Activated naive CD4-positive, alpha-beta T cell treated with anti-CD3 and anti-CD28 coated beads, Interleukin-2, amount 50 U/mL, for 16 hours (primary cell): Measurements from ENCODE around the gene LMBRD1.
"Not testable (repeated sequence)": the region's sequence is repeated elsewhere in the genome, so short reads cannot be mapped to it uniquely, and the experiment has no call there.

Source experiments
- DNase-seq: peaks from one replicate; pipeline ENCODE4 v3.0.0-alpha.2; 2020

LMBRD1 gene

DNA sequence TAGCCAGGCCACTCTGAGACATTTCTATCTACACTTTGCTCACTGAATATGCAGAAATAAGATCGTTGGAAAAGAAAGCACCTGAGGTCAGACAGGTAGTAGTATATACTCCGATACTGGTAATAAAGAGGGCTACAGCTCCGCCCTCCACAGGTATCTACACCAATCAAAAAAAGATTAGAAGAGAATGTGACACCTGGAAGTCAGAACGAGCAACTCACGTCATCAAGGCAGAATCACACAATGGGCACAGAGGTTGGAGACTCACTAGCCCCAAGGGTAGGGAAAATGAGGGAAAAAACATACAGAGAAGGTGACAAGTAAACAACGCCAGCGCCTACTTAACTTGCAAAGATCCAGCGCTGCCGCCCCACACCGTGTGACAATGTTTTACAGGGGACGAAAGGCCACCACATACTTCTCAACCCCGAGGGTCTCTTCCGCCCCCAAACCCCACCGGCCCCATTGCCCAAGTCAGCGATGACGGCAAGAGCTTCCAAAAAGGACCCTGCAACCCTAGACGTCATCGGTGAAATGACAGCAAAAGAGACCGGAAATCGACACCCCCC lies 653 bp downstream of the LMBRD1 start:
- DNase-seq = peak; percentile 30

DNA sequence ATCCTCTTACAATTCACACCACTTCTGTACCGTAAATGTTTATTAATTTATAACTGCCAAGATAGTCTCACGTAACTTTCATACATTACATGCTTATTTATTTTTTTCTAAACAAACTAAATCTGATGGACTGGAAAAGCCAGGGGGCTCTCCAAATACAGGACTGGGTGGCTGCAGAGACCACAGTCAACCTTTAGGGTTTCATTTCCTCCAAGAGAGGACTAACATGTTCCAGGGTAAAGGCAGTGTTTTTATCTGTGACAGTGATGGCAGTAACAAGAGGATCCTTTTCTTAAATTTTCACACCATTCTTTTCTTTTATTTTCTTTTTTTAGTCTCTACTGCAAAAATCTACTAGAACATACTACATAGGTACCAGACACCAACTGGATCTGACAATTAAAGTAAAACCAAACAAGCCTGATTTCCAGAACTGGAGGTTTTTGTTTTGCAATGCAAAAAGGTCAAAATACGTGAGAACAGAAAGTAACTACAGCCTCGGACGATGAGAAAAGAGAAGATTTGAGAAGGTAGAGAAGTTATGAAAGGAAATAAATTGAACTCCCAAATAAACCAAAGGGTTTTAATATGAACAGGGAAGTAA lies 1.2 kb downstream of the LMBRD1 start:
- DNase-seq = no peak

DNA sequence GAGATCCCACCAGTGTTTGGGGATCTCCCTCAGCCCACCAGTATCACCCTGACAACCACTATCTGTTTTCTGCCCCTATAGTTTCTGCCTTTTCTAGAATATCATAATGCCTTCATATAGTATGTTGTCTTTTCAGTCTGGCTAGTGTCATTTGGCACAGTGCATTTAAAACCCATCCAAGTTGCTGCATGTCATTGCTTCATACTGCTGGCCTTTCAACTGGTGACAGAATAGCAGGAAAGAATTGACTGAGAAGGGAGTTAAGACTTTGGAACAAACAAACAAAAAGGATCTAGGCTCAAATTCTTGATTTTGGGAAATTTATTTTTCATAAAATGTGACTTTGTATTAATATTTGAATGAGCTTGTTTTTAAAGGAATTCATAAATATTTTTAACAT lies 4.5 kb downstream of the LMBRD1 start:
- no peak for DNase-seq

- DNase-seq = no peak
These were observed 5.7 kb downstream of the LMBRD1 start for GRCh38 chr6:69791065-69791471.

GRCh38 chr6:69790629-69791028 lies 6.2 kb downstream of the LMBRD1 start:
- no peak for DNase-seq

GRCh38 chr6:69789578-69789977 lies 7.2 kb downstream of the LMBRD1 start:
- no peak for DNase-seq

GRCh38 chr6:69787436-69787835 lies 9.4 kb downstream of the LMBRD1 start:
- DNase-seq = not testable (repeated sequence)

DNA sequence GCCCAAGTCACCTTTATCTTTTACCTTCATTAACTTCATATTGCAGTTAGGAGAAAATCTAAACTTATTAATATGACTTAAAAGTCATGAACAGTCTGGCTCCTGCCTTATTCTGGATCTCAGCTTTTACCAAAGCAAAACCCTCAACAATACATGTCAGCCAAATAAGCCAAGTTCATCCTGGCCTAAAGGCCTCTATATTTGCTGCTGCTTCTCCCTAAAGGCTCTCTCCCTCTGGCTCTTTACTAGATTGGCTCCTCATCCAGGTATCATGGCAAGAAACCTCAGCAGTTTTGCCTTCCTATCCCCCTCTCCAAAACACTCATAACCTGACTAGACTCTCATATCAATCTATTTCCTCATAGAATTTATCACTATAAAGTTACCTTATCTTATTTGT lies 11.1 kb downstream of the LMBRD1 start:
- no peak for DNase-seq

- DNase-seq = no peak
These were observed 12.0 kb downstream of the LMBRD1 start for GRCh38 chr6:69784595-69785377.

GRCh38 chr6:69783108-69783507 lies 13.7 kb downstream of the LMBRD1 start:
- DNase-seq = no peak

DNA sequence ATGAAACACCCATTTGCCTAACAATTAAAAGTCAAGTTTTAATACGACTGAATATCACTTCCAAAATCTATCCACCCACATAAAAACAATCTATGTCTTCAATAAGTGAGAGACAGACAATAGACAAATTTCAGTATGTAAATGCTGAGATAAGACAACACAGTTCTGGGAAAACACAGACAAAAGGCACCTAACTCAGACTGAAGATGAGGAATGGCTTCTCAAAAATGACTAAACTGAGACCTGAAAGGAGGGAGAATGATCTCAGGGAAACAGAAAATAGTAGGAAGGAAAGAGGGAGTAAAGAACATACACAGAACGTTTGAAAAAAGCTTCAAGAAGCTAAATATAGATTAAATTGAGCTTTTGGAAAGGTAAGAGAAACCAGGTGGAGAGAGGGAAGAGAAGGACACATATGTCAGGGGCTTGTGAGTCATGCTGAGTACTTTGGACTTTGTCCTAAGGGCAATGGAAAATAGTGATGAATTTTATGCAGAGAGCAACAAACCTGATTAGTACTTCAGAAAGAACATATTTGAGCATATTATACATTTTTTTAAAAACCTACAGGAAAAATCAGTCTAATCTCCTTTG lies 16.1 kb downstream of the LMBRD1 start:
- DNase-seq = no peak

- no peak for DNase-seq
These were observed 20.9 kb downstream of the LMBRD1 start for GRCh38 chr6:69775941-69776340.

DNA sequence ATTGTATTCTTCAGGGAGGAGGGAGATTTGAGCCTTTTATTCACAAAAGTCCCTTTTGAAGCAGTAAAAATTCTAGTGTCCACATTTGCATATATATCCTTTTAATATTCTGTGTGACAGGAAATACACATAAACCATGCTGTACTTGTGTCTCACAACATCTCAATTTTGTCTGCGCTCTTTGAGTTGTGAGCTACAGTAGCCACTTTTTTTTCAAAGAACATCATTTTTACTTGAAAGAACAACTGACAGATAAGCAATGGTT lies 21.3 kb downstream of the LMBRD1 start:
- no peak for DNase-seq

- DNase-seq = no peak
These were observed 21.8 kb downstream of the LMBRD1 start for GRCh38 chr6:69774740-69775584.

DNA sequence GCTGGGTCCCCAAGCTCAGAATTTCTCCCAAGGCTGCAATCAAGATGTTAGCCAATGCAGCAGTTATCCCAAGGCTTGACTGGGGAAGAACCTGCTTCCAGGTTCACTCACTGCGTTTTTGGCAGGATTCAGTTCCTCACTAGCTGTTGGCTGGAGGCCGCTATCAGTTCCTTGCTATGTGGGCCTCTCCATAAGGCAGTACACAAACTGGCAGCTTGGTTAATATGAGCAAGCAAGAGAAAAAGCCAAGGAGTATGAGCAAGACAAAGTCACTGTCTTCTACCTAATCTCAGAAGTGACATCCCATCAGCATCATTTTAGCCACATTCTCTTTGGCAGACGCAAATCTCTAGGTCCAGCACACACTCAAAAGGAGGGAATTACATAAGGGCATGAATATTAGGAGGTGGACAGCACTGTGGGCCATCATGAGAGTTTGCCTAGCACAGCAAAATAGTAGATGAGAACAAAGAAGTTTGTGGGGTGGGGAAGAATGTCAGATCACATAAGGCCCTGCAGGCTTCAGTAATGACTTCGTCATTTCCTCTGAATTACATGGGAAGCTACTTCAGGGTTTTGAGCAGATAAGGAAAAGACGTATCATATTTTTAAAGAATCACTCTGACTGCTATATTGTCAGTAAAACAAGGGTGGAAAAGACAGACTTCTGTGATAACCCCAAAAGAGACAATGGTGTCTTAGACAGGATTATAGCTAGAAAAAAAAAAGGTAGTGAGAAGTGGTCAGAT lies 25.5 kb downstream of the LMBRD1 start:
- DNase-seq = no peak

DNA sequence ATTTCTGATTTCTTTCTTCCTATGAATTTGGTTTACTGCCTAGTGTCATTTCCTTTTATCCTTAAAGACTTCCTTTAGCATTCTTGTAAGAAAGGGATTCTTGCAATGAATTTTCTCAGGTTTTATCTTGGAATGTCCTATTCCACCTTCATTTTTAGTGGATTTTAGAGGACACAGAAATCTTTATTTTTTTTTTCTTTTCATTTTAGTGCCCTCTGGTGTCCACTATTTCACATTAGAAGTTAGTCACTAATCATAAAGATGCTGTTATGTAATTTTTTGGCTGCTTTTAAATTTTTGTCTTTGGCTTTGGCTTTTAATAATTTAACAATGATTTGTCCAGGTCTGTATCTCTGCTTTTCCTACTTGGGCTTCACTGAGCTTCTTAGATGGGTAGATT lies 28.1 kb downstream of the LMBRD1 start:
- no peak for DNase-seq

- DNase-seq = no peak
These were observed 33.0 kb downstream of the LMBRD1 start for GRCh38 chr6:69763763-69764162.

GRCh38 chr6:69761853-69762252 lies 35.0 kb downstream of the LMBRD1 start:
- DNase-seq = no peak

- no peak for DNase-seq
These were observed 38.6 kb downstream of the LMBRD1 start for GRCh38 chr6:69758214-69758613.

DNA sequence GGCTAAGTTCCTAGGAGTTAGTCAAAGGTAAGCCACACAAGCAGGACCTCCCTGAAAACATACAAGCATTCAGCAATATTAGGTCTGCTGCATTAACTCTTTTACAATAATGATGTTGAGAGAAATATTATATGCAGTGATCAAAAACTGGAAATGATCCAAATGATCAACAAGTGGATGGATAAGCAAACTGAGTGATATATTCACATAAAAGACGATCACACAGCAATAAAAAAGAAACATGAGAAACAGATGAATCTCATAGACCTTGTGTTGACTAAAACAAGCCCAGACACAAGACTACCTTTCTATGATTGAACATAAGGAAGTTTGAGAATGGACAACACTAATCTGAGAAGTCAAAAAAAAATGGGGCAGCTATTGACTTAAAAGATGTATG lies 39.9 kb downstream of the LMBRD1 start:
- no peak for DNase-seq

- no peak for DNase-seq
These were observed 40.4 kb downstream of the LMBRD1 start for GRCh38 chr6:69756366-69756765.

DNA sequence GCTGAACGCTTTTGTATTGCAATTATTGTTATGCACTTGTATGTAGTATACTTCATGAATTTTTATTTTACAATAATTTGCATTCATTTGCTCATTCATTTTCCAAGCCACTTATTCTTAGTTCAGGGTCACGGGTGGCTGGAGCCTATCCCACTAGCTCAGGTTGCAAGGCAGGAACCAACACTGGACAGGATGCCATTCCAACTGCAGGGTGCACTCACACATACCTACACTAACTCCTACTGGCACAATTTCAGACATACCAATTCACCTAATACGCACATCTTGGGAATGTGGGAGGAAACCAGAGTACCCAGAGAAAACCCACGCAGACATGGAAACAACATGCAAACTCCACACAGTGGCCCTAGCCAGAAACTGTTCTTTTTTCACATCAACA lies 61.8 kb downstream of the LMBRD1 start:
- DNase-seq = no peak

- DNase-seq = no peak
These were observed 64.2 kb downstream of the LMBRD1 start for GRCh38 chr6:69732640-69733039.
